Activated effector memory CD4-positive, alpha-beta T cell treated with Interleukin-2 at 50 U/mL for 16 hours (primary cell): ENCODE measurements around the gene VHLL.
"Not testable (repeated sequence)": the region's sequence is repeated elsewhere in the genome, so short reads cannot be mapped to it uniquely, and the experiment has no call there.

ENCODE experiments used
- DNase-seq: peaks from one replicate; pipeline ENCODE4 v3.0.0-alpha.2; 2020

Gene VHLL

DNA sequence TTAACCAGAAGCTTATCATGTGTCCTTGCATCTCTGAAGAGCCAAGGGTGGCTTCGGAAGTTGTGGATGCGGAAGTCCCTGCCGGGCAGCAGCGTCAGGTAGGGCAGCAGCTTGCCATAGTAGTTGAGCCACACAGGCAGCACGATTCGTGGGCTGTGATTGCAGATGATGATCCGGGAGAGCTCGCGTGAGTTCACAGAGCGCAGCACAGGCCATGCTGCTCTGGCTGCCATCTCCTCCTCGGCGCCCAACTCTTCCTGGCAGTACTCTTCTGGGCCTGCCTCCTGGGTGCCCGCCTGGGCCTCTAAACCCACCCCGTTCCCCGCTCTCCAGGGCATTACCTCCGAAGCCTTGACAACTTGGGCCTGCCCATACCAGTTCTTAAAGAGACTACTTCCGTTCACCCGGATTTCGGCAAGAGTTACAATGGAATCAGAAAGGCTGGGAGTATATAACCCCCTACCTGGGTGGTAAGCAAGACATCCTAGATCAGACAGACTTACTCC is at the start of gene VHLL:
TSS of gene VHLL (minus strand) at position 456 of the 506 bp plus-strand sequence. CDS start at position 338, 118 bp downstream.
- no peak for DNase-seq

DNA sequence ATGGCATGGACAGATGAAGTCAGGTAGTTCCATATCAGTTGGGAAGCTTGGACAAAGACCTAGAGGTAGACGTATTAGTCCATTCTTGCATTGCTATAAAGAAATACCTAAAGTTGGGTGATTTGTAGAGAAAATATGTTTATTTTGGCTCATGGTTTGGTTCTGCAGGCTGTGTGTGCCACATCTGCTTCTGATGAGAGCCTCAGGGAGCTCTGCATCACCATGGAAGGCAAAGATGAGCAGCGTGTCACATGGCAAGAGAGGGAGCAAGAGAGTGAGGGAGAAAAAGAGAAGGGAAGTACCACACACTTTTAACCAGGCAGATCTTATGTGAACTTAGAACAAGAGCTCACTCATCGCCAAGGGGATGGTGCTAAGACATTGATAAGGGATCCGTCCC is 48.2 kb upstream of the VHLL start:
- no peak for DNase-seq

DNA sequence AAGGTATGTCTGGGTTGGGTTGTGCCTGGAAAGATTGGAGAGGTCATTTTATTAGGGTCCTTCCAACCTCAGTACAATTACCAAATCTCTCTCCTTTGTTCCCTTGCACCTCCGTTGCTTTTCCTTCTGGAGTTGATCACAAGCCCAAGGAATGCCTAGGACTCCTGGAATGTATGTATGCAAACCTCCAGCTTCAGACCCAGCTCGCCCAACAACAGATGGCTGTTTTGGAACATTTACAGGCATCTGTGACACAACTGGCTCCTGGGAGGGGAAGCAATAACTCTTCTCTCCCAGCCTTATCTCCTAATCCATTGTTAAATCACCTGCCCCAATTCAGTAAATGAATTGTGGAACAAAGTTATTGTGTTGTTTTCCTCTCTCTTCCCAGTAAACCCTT is 47.5 kb upstream of the VHLL start:
- no peak for DNase-seq

DNA sequence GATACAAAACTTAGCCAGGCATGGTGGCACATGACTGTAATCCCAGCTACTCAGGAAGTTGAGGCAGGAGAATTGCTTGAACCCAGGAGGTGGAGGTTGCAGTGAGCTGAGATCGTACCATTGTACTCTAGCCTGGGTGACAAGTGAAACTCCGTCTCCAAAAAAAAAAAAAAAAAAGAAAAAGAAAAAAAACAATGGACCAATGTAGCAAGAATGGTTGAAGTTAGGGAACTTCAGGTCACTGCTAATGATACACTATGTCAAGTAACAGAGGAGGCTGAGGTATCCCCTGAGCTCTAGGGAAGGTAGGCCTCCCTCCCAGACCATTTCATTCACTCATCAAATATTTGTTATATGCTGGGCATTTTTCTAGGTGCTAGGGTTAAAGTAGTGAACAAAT is 46.9 kb upstream of the VHLL start:
- DNase-seq: not testable (repeated sequence)

DNA sequence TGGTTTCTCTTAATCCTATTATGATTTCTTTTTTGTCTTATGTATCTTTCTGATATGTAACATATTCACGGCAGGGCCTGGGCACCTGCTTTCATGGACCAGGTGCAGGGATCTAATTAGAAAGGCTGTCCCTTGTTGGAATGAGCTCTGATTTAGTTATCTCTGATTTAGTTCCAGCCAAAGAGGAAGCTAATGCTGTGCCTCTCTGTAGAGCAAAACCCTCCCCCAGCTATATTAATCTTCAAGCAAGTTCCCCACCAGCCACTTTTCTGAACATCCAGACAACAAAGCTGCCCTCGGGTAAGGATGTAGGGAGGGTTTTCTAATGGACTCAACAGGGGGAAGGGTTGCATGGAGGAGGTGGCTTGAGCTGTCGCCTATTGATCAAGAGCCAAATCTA is 45.3 kb upstream of the VHLL start:
- DNase-seq: no peak

DNA sequence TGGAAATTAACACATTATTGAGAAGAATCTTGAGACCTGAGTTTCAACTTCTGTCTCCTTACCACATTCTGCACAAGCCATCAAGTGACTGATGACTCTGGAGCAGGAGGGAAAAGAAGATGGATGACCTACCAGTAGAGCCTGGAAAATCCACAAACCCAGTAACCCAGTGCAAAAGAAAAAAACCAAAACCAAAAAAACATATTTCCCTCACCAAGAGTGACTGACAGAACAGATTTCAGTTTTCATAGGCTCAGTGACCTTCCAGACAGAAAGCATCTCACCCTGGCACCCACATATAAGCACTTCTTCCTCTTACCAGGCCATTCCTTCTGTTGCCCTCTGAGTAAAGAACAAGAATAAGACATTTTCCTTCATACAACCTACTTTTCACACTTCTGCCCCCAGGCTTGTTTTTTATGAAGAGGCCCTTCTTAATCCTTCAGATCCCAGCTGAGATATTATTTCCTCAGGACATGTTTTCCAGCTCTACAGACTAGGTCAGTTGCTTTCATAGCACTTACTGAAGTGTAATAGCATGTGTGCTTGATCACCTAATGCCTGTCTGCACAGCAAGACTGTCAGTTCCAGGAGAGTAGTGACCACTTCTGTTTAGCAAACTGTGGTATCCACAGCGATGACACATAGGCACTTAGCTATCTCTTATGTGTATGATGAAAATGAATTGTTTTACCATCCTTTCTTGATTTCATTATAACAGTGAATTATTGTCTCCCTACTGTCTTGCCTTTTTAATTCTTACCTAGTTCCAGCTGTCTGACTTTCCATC is 43.3 kb upstream of the VHLL start:
- no peak for DNase-seq

DNA sequence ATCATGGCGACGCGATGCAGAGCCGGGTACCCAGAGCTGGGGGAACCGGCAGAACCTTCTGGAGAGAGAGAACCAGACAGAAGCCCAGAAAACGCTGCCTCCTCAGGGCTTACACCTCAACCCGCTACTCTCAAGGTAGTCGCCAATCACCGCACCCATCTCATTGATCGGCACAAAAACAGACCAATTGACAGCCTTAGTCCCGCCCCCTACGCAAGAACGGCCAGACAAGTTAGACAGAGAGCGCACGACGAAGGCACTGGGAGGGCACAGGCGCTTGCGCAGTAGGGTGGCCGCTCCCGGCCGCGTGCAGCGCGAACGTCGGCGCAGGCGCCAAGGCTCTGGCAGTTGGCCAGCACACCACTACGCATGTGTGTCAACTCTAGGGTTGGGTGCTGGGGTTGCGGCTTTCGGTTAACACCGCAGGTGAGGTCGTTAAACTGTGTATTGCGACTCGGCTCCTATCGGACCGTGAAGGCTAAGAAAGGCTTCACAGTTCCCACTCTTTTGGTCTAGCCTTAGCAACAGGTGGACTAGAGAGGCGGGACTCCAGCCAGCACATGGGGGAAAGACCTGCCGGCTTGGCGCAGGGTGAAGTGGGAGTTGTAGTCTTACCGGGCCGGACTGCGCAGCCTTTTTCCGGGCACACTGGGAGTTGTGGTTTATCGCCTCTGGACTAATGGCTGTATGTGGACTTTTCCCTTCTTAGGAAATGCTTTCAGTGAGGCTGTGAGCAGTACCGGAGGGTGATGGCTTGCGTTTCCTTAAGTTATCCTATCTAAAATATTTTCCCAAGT is 39.3 kb upstream of the VHLL start, which contains the start of the genes CCT3 and TSACC:
TSS of gene CCT3 (minus strand) at position 113 of the 797 bp plus-strand sequence. CDS start at position 5, 108 bp downstream.
TSS of gene TSACC (plus strand) at position 347 of the 797 bp plus-strand sequence. CDS start 1,232 bp downstream, outside the sequence.
- DNase-seq: peak; percentile 99

DNA sequence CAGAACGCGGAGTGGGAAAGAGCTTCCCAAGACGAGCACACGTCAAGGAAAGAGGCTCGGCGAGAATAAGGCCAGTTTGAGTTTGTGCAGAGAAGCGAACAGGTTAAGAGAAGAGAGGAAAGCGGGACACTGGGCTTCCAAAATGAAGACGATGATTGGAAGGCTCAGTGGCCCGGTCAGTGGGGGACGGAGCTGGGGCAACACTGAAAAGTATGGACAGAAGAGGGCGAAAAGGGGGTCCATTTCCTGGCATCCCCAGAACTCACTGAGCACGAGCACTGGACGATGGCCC is 38.7 kb upstream of the VHLL start:
- no peak for DNase-seq

DNA sequence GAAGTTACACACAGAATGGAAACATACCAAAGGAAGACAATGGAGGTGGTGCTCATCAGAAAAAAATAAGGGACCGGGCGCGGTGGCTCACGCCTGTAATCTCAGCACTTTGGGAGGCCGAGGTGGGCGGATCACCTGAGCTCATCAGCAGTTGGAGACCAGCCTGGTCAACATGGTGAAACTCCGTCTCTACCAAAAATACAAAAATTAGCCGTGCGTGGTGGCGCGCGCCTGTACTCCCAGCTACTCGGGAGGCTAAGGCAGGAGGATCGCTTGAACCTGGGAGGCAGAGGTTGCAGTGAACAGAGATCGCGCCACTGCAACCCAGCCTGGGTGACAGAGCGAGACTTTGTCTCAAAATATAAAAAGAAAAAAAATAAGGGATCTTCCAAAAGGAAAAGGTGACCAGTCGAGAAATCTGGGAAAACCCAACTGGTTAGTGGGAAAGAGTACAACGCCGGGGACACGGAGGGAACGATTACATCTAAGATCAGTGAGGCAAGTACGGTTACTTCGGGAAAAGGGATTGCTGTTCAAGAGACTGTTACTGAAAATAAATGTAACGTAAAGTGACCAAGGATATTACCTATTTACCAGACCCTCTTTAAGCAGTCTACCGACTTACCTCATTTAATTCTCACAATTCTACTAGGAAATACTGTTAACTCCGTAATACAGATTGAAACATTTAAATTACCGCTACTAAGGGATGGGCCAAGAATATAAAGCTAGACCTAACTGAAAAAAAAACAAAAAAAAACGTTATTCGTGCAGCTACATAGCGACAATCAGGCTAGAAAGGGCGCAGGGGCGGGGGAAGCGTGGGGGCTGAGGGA is 38.2 kb upstream of the VHLL start:
- no peak for DNase-seq

DNA sequence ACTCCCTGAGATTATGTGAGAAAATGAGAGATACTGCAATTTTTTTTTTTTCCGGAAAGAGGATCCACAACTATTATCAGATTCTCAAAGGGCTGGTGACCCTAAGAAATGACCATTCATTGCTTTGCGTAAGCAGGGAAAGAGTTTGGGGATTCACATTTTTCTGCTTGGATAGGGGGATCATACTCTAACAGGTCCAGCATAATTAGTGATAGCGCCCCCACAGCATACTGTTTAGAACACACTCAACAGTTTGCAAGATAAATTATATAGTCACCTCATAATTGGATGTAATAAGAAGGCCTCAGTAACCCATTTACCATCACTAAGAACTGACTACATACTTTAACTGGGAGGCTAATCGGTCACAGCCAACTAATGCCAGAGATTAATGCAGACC is 37.1 kb upstream of the VHLL start:
- DNase-seq: no peak

DNA sequence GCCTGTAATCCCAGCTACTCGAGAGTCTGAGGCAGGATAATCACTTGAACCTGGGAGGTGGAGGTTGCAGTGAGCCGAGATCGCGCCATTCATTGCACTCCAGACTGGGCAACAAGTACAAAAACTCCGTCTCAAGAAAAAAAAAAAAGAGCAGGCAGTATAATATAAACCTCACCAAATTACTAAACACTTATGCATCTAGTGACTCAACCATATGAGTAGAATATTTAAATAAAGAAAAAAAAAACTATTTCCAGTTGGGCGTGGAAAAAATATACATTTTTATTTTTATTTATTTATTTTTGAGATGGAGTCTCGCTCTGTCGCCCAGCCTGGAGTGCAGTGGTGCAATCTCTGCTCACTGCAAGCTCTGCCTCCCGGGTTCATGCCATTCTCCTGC is 24.1 kb upstream of the VHLL start:
- DNase-seq: not testable (repeated sequence)

DNA sequence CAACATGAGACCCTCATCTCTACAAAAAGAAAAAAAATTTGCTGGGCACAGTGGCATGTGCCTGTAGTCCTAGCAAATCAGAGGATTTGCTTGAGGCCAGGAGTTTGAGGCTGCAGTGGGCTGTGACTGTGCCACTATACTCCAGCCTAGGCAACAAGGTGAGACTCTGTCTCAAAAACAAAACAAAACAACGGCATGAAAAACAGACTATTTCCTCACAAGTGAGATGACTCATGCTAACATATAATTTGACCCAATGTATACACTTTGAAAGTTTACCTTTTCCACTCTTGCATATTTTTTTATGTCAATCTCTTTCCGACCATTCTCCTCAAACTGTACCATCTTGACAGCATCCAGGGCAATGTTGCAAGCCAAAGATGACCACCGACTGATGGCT is 21.5 kb upstream of the VHLL start:
- no peak for DNase-seq

DNA sequence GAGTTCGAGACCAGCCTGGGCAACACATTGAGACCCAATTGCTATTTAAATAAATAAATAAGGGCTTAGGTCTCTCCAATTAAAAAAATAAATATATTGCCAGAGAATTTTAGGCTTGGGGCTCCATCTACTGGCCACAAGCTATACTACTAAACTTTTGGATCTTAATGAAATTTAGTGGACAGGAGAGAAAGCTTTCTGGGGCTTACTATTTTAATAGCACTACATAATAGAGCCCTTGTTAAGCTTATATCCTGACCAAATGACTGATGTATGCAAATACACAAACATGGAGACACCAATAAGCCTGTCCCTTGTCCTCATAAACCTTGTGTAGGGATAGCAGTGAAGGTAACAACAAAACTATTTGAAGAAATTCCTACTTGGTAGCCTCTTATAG is 20.6 kb upstream of the VHLL start:
- DNase-seq: no peak

DNA sequence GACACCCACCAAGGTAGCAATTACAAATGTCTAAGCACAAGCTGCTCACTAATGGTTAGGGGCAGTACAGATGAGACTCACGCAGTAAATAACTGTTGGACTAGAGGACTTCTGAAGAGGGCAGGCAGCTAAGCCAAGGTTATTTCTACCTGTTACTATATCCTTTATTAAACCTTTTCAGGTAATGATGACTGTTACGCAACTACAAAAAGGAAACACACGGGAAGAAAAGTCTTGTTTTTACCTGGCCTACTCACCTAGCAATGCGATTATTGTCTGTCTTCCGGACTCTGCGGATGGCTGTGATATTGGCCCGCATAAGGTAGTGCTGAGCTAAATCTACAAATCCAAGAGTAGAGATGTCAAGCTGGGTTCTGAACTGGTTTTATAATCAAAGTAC is 17.8 kb upstream of the VHLL start:
- DNase-seq: no peak

DNA sequence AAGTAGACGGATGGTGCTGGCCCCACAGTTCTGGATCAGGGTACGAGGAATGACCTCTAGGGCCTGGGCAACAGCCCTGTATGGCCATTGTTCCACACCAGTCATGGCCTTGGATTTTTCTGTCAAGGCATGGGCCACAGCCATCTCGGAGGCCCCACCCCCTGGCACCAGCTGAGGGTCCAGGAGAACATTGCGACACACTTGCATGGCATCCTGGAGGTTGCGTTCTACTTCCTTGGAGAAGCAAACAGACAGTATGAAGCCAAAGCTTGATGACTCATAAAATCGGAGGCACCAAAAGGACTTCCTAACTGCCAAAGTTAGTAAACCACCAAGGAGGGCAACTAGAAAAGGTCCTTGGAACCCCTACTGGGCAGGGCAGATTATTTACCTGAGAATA is 11.9 kb upstream of the VHLL start:
- DNase-seq: no peak

DNA sequence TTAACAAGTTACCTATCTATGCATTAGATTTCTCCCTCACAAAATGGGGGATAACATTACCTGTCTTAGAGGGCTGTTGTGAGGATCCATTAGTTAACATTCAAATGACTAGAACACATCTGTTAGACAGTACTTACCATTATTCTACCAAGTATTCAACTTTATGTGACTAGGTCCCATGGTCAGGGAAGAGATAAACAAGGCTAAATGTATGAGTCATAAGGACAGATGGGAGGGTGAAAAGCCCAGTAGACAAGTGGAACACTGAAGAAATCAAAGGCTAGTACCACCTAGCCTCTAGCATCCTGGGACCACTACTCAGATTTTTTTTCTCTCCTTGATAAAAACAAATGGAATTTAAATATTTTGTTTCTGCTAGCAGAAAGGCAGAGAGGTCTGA is 9.0 kb upstream of the VHLL start:
- DNase-seq: no peak

DNA sequence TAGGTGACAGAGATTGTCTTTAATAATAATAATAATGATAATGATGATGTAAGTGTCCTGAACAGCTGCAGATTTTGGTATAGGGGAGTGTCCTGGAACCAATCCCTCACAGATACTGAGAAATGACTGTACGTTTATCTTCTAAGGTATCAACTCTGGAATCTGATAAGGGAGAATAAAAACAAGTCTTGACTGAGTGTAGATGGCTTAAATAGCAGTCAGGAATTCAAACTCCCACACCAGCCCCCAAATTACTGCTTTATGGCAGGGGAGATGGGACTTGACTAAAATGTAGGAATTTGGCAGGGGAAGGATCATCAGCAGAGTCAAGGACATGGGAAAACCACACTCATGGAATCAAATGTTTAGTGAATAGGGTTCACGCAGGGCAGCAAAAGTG is 6.1 kb upstream of the VHLL start:
- no peak for DNase-seq

DNA sequence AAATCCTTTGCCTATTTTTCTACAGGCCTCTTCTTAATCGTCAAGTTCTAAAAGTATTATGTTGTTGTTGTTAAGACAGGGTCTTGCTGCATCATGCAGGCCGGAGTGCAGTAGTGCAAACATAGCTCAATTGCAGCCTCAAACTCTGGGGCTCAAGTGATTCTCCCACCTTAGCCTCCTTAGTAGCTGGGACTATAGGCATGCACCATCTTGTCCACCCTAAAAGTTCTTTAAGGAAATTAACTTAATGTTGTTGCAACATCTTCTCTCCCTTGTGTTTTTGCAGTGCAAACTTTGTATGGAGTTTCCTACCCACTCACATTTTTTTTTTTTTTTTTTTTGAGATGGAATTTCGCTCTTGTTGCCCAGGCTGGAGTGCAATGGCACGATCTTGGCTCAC is 4.1 kb upstream of the VHLL start:
- DNase-seq: no peak

DNA sequence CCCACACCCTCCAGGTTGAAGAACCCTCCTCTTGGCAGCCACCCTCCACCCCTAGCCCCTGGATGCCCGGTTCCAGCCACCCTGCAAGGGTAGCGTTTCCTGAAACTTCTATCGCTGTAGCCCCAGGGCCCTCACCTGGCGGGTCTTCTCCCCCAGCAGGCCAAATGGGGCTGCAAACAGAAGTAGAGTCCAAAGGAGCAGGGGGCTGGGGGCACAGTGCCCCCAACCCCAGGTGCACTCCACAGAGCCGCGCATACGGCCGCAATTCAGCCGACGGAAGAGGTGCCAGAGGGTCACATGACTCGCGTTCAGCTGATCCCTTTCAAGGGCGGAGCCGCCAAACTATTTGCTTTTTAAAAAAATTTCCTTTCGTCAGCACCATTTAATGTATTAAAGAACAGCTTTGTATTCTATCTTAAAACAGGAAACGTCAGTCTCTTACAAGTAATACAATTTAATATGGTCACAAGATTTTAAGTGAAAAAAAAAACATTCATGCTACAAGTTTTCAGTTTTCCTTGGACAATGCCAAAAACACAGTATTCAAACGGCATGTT is 3.6 kb downstream of the VHLL start, which contains the start of gene GLMP:
TSS of gene GLMP (minus strand) at position 289 of the 557 bp plus-strand sequence. CDS start at position 255, 34 bp downstream.
- peak; percentile 44 for DNase-seq

DNA sequence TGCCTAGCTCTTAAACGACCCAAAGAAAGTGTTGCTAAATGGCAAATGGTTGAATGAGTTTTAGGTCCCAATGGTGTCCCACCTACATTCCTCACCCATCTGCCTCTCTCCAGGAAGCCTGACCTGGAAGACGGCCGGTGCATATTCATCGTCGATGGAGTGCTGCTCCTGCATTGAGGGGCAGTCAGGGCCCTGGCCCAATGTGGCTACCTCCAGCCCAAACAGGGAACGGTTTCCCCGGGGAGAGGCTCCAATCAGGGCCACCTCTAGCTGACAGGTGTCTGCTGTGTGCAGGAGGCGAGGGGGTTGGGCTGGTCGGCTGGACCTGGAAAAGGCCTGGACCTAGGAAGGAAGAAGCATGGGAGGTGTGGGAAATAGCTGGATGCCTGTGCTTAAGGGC is 5.2 kb downstream of the VHLL start:
- DNase-seq: no peak

DNA sequence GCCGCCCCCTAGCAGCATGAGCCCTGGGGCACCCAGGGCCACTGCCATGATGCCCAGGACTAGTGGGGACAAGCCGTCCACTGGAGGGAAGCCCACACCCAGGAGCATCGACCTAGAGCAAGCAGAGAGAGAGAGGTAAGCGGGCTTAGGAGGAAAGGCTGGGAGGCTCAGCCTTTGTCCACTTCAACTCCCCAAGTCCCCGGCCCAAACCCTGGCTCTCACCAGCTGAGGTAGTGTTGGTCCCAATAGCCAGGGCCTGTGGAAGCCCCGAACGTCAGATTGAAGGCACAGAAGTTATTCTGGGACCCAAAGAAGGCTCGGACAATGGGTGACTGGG is 6.0 kb downstream of the VHLL start:
- DNase-seq: no peak

DNA sequence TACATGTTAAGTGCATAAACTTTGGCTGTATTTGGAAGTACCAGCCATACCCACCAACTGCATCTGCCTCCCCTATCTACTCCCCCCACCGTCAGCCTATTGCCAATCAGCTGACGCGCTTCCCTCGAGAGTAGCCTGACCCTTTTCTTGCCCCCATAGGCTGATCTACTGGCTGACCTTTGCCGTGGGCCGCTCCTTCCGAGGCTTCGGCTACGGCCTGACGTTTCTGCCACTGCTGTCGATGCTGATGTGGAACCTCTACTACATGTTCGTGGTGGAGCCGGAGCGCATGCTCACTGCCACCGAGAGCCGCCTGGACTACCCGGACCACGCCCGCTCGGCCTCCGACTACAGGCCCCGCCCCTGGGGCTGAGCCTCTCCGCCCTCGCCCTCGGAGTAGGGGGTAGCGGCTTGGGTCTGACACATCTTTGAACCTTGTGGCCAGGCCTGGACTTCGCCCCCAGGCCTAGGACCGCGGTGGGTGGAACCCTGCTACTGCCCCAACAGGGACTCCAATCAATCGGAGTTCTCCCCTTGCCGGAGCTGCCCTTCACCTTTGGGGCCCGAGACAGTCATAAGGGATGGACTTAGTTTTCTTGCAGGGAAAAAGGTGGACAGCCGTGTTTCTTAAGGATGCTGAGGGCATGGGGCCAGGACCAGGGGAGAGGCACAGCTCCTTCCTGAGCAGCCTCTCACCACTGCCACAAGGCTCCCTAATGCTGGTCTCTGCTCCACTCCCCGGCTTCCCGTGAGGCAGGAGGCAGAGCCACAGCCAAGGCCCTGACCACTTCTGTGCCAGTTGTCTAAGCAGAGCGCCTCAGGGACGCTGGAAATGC is 7.7 kb downstream of the VHLL start:
- DNase-seq: no peak
